GM18858 (cell line): ENCODE measurements around the gene CEP112.

Experiments
- ATAC-seq: cut with Tn5 transposase; IDR thresholded peaks from one replicate; pipeline ENCODE4 v1.9.1; 2021; ENCODE audit not compliant: unreplicated experiment

CEP112 gene

DNA sequence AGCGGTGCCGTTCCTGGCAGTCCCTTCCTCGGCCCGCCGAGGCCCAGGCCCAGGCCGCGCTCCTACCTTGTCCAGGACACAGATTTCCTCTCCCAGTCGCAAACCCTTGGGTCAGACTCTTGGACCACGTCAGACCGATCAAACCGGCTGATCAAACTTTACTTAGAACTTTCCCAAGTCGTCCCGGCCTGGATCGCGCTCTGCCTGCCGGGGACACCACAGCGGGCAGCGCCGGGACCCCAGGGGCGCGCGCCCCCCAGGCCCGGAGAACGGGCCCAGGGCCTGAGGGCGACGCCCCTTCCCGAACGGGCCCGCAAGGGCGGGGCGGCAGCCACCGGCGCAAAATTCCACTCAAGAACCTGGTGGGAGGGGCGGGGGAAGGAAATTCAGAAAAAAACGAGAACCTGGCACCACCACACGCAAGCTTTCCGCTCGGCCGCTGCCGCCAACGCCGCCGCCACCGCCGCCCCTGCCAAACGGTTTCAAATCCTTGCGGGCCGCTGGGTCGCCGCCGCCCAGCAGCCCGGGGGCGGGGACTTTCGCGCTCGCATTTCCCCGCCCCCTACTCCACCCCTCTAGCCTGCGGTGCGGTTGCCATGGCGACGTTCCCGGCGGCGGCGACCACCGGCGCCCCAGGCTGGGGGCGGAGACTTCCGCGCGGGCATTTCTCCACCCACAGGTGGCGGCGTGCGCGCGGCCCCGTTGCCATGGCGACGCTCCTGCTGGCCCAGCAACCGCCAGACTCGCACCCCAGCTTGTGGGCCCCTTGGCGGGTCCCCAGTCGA lies at the start of gene CEP112:
Gene CEP112 (minus strand): TSS at position 541 of the 785 bp plus-strand sequence.
- ATAC-seq, result no peak

DNA sequence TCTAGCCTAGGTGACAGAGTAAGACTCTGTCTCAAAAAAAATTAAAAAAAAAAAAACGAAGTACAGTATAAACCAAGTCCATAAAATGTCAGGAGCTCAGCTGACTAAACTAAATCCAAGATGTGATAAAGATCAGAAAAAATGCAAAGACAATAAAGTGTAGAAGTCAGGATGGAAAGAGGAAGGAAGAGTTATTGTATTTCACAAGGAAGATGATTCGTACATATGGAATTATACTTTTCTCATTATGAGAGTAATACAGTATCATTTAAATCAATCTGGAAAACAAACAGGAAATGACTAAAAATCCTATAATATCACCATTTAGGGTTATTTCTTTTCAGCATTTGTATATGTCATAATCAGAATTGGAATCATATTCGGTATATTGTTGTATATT lies 48.7 kb upstream of the CEP112 start:
- no peak for ATAC-seq

DNA sequence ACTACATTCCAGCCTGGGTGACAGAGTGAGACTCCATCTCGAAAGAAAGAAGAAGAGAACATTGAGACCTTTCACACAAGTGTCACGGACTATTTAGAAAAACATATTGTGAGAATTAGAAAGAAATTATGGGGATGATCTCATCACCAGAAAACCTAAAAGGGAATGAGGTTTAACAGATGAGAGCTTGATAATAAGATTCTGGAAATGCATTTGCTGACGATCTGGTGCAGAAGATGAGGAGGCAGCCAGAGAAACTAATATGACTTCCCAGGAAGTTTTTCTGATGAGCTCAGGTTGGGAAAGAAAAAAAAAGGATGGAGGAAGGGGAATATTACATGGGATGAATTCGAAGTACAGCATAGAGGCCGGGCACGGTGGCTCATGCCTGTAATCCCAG lies 48.1 kb upstream of the CEP112 start:
- ATAC-seq, result no peak

DNA sequence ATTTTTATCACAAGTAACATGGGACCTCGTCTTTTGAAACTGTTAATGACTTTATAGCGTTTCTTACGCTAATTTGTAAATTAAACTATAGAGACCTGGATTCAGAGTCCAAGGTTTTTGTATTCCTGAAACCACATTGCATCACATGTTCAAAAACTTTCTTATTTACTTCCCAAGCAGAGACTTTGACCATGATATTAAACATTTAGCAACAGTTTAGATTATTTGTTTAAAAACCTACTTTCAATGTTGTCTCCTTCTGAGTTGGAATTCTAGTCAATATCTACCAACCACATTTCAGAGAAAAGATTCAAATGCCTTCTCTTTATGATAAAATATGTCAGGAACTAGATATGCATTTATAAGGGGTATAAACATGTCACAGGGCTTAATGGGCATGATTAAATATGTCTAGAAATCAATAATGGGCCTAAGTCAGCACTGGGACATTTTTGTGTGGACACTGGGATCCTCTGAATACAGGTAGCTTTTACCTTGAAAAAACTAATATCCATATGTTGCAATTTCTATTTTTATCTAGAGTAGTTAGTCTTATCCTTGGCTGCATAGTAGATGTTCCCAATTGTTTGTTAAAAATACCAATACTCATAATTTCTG lies 43.6 kb upstream of the CEP112 start:
- no peak for ATAC-seq

DNA sequence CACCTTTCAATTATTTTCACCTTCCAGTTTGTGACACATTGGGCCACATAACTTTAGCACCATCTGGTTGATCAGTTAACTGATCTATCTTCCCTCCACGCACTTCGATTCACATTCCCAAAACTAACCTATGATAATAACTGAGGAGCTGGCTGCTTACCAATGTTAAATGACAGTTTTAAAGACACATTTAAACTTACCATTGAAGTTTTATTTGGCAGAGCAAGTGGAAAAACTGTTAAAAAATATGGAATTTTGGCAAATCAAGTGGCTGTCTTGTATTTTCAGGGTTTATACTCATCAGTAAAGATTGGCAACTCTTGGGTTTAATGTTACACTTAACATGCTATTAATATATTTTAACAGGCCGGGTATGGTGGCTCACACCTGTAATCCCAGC lies 42.7 kb upstream of the CEP112 start:
- ATAC-seq, result no peak

DNA sequence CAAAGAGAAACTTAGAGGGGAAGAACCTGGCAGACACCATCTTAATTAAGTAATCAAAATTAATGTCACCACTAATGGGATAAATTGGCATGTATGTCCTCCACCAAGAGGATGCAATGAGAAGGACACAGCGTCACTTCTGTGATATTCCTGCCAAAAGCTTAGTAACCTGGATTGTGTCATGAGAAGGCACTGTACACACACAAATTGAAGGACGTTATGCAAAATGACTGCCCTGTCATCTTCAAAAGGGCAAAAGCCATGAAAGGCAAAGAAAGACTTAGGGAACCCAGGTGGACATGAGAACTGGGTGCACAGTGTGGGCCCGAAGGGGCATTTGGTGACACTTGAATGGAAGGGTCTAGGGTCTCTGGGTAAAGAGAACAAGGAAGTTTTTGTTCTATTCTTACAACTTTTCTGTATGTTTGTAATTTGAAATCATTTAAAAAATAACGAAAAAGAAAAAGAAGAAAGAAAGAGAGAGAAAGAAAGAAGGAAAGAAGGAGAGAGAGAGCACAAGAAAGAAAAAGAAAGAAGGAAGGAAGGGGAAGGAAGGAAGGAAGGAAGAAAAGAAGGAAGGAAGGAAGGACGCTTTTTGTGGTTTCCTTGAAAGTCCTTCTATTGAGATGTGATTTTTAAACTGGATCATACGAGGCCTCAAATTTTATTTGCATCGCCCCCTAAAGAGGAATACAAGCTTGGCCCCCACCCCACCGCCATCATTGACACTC lies 41.3 kb upstream of the CEP112 start:
- no peak for ATAC-seq

DNA sequence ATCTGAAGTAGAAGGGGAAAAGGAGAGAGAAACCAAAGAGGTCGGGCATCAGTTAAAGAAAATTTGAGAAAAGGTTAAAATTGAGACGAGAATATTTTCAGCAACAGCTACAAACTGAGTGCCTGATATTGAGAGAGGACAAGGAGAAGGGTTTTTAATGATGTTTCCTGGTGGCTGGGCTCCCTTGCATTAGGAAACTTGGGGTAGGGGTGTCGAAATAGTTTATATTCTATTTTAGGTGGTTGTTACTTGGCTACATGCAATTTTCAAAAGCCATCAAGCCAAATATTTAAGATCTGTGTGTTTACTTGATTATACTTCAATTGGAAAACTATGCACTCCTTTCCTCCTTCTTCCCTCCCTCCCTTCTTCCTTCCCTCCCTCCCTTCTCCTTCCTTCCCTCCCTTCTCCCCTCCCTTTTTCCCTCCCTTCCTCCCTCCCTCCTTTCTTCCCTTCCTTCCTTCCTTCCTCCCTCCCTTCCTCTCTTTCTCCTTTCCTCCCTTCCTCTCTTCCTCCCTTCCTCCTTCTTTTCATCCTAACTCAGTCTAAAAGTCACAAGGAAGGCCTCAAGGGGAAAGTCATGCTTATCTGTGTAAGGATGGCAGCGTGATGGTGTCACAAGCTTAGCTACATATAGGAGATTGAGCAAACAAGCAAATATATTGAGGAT lies 39.1 kb upstream of the CEP112 start:
- no peak for ATAC-seq

DNA sequence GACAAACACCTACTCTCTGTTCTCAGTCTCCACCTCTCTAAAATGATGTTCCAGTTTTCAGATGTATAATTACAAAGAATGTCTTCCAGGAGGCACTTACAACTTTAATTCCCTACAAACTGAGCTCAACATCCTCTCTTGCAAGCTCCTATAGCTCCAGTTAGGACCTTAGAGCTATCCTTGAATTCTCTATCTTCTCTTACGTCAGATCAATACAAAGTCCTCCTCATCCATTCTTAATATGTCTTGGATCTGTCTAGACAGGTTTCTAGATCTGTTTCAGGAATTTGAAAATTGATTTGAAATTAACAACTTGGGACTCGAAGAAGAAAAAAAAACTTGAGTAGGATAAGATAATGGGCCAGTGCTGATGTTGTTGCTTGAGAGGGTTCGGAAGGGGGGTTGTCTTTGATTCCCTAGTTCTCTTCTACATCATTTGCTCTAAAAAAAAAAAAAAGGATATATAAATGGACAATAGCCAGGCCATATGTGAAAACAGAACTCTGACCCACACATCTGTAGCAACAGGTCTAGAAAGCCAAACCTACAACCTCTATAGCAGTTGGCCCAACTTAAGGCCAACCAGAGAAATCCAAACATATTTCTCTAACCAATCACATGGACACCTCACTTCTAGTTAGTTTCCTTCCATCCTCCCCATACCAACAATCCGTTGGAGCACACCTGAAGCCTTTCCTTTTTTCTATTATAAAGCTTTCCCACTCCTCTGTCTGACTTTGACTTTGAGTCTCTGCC lies 38.0 kb upstream of the CEP112 start:
- ATAC-seq, result no peak

DNA sequence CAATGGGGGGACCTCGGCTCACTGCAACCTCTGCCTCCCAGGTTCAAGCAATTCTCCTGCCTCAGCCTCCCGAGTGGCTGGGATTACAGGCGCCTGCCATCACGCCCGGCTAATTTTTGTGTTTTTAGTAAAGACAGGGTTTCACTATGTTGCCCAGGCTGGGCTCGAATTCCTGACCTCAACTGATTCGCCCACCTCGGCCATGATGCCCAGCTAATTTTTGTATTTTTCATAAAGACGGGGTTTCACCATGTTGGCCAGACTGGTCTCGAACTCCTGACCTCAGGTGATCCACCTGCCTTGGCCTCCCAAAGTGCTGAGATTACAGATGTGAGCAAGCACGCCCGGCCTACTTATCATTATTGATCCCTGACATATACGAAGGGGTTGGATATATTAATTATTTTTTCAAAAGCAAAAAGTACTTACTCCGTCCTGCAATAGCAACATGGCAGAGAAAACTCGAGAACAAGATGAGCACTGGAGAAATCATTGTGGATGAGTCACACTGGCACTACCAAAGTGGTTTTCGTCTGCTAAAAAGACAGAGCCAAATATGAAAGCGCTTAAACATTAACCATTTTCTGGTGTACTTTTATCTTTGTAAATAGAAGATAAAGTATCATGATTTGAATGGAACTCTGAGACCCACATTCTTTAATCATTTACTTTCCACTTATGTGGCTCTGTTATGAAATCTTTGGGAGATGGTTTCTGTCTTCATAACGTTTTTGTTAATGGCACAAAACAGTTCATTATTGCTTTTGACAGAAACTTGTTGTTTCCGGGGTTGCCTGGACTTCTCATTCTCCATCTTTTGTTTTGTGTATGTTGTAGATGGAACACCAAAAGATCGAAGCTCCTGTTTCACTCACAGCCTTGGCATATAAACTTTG lies 37.2 kb upstream of the CEP112 start, which contains the start of gene APOH:
Gene APOH (minus strand): TSS at position 529 of the 896 bp plus-strand sequence. CDS start 36 bp downstream, at position 493.
- ATAC-seq, result no peak

DNA sequence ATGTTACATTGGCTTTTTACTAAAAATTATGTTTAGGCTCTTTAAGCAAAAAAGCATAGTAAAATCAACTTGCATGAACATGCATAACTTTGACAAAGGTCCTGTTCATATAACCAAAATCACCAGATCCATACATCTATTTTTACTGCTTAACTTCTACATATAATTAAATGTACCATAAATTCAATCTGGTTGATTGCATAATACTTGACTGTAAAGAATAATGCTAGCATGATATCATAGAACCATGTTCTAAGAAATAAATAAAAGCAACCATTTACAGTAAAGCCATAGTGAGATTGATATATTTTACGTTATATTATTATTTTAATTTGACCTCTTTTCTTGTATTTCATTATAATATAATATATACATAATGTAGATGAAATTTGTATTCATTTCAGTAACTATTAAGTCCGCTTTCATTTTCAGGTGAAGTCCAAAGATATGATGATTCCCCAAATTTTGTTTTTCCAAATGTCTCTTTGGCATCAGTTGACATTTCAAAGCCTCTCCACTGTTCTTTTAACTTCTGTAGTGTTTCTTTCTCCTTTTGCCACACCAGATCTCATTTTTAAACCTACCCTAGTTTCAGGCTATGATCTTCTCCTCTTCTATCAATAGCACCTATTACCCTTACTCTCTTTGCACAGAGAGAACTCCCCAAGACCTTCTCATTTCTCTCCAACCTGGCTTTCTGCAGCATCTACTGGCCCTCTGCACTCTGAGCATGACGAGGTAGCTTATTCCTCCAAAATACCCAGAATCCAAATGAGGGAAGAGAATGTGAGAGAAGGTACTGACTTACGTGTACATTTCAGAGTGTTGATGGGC lies 35.5 kb upstream of the CEP112 start:
- no peak for ATAC-seq

DNA sequence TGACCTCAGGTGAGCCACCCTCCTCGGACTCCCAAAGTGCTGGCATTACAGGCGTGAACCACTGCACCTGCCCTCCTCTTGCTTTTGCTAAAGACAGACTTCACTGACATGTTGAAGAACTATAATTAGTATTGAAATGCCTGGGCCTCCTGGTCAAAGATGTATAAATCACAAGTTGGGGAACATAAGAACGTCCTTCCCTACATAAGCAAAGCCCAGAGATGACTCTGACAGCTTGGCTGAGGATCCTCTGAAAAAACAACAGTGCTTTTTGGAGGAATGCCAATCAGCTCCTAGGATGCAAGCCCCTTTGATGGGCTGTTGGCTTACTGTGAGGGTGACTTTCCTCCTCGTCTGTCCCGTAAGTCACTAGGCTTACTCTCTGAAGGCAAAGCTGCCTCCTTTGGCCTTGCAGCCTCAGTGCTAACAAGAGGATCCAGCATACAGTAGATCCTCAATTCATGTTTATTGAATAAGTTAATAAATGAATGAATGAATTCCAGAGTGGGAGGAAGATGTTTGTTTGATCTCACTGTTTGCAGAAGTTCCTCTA lies 30.9 kb upstream of the CEP112 start:
- no peak for ATAC-seq

DNA sequence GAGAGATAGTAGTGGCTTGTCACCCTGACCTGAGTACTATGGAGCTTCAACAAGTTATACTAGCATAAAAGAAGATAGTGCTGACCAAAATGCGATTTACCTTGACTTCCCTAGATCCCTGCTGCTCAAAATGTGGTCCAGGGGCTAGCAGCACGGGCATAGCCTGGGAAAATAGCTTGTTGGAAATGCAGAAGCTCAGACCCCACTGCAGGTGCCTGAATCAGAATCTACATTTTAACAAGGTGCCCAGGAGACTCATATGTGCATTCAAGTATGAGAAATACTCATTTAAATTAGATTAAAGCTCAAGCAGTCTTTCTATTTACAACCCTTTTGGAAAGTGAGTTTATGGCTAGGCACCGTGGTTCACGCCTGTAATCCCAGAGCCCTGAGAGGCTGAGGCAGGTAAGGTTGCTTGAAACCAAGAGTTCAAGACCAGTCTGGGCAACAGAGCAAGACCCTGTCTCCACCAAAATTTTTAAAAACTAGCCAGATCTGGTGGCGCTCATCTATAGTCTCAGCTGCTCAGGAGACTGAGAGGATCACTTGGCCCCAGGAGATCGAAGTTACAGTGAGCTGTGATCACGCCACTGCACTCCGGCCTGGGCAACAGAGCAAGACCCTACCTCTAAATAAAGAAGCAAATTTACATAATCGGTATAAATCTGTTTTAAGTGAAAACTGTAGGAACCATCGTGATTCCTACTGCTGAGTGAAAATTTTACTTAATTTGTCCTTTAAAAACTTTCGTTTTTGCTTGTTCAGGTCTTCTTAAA lies 30.0 kb upstream of the CEP112 start:
- ATAC-seq, result no peak

DNA sequence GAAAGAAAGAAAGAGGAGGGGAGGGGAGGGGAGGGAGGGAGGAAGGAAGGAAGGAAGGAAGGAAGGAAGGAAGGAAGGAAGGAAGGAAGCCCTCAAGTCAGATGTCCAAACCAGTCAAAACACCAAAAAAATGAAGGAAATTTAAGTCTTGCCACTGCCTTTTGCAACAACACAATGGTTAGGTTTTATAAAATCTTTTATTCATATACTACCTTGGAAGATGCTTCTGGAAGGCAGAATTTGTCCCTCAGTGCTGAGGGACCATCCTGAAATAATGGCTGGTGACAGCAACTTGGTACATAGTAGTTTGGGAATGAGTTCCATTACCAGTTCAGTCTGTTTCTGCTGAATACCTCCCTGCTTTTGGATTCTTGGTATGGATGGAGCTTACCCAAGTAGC lies 29.4 kb upstream of the CEP112 start:
- ATAC-seq, result no peak

DNA sequence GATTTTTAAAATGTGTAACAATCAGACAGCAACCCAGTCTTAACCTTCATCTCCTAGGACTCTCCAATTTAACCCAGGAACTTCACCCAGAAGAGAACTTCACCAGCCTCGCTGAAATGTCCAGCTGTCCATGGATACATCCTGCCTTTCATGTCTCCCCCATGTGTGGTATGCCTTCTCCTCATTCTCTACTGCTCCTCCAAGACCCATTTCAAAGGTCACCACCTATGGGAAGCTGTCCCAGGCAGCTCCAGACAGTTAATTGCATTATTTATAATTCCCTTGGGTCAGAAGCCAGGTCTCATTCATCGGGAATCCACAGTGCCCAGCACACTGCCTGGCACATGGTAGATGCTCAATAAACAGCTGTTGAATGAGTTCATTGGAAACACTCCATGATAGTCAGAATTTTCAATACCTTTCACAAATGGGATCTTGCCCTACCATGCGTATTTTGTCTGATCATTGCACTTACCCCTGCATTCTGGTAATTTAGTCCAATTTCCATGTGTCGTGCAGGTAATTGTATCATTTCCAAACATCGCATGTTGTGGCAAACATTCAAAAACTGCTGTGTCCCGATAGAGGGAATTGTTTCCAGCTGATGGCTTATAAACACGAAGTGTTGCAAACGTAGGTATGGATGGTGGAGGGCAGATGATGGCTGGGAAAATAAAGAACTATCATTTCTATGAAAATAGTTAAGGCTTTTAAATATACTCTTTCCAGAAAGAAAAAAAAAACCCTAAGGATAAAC lies 28.3 kb upstream of the CEP112 start:
- ATAC-seq, result no peak

DNA sequence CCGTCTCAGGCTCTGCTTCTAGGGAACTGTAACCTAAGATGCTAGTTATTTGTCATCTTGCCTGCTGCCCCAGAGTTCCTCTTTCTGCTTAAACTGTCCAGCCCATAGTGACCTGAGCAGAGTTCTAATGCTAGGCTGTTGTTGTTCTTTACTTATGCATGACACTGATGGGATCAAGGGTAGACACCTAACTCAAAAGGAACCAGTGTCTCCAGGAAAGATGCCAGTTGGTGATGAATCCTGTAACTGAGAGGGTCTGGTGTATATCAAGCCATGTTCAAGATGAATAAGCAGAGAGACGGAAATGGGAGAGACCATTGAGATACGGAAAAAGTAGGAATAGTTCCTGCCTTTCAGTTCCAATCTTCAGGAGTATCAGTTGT lies 23.6 kb upstream of the CEP112 start:
- no peak for ATAC-seq

DNA sequence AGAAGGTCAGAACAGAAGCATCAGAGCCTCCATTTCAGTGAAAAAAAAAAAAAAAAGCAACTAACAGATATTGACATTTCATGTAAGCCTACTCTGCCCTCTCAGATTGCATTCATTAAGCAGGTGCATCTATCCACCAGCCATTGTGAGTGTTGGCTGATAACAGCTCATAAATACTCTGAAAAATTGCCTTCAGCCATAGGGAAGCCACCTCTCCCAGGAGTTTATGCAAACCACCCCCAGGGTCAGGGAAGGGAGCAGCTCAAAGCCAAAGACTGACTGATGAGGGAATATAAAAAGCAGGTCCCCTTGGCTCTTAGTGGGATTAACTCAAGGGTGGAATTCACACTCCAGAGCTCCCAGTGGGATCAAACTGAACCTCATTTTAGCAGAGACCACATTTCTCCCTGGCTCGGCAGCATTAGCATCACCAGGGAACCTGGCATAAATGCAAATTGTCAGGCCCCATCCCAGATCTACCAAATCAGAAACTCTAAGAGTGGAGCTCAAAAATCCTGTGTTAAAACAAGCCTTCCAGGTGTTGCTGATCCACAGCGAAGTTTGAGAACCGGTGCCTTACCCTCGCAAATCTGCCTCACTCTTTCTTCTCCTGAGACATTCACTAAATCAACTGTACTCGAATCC lies 23.1 kb upstream of the CEP112 start:
- ATAC-seq, result no peak
